Astrocyte (in vitro differentiated cells and primary cell): Measurements from ENCODE around the gene SHCBP1. TPM values are rescaled to one million over a fixed set of nuclear protein-coding genes. Genes with fewer than 3 reads are reported as not detected.

ENCODE experiments used
- DNase-seq: peaks from one replicate; pipeline ENCODE4 v3.0.0-alpha.2; 2010; ENCODE audit warnings: low read depth
- FAIRE-seq: peaks from 2 replicates; lab custom pipeline; 2011; peaks lifted over from hg19 to GRCh38; lab: Jason Lieb, UNC
- H2AFZ ChIP-seq: 2 replicates; pipeline ENCODE4 v1.6.0; 2012; ENCODE audit warnings: low read depth, low read length, inconsistent platforms
- H3K27ac ChIP-seq: 2 replicates; pipeline ENCODE4 v1.5.1; 2011; ENCODE audit warnings: low read depth, low read length, inconsistent platforms
- H3K27me3 ChIP-seq: 2 replicates; pipeline ENCODE4 v1.6.0; 2011; ENCODE audit warnings: low read length, inconsistent platforms; ENCODE audit not compliant: insufficient read depth
- H3K36me3 ChIP-seq: 2 replicates; pipeline ENCODE4 v1.5.1; 2011; ENCODE audit warnings: low read length, inconsistent platforms; ENCODE audit not compliant: insufficient read depth
- H3K4me1 ChIP-seq: 2 replicates; pipeline ENCODE4 v1.5.1; 2011; ENCODE audit warnings: low read length, inconsistent platforms; ENCODE audit not compliant: insufficient read depth
- H3K4me2 ChIP-seq: 2 replicates; pipeline ENCODE4 v1.6.0; 2012; ENCODE audit warnings: low read length, inconsistent platforms
- H3K4me3 ChIP-seq: 2 replicates; pipeline ENCODE4 v1.5.1; 2011; ENCODE audit warnings: low read depth, mild to moderate bottlenecking, low read length, inconsistent platforms; ENCODE audit not compliant: insufficient read depth
- H3K79me2 ChIP-seq: 2 replicates; pipeline ENCODE4 v1.6.0; 2012; ENCODE audit warnings: mild to moderate bottlenecking, low read length, inconsistent platforms; ENCODE audit not compliant: insufficient read depth
- H3K9ac ChIP-seq: 2 replicates; pipeline ENCODE4 v1.6.0; 2012; ENCODE audit warnings: mild to moderate bottlenecking, low read length, inconsistent platforms
- H3K9me3 ChIP-seq: 2 replicates; pipeline ENCODE4 v1.5.1; 2012; ENCODE audit warnings: low read depth, mild to moderate bottlenecking, low read length, inconsistent platforms; ENCODE audit not compliant: insufficient read depth
- H4K20me1 ChIP-seq: 2 replicates; pipeline ENCODE4 v1.6.0; 2012; ENCODE audit warnings: low read length, inconsistent platforms; ENCODE audit not compliant: insufficient read depth
- H3K27ac Mint-ChIP-seq: one replicate; pipeline ENCODE4 v1.8.0; 2021; ENCODE audit warnings: mild to moderate bottlenecking, mixed read lengths; ENCODE audit not compliant: unreplicated experiment
- H3K27me3 Mint-ChIP-seq: one replicate; pipeline ENCODE4 v1.8.0; 2021; ENCODE audit warnings: low read depth, mixed read lengths; ENCODE audit not compliant: unreplicated experiment
- H3K36me3 Mint-ChIP-seq: one replicate; pipeline ENCODE4 v1.8.0; 2021; ENCODE audit warnings: low read depth, mixed read lengths; ENCODE audit not compliant: unreplicated experiment
- H3K4me1 Mint-ChIP-seq: one replicate; pipeline ENCODE4 v1.8.0; 2021; ENCODE audit warnings: low read depth, mixed read lengths; ENCODE audit not compliant: unreplicated experiment
- H3K4me3 Mint-ChIP-seq: one replicate; pipeline ENCODE4 v1.8.0; 2021; ENCODE audit warnings: mild to moderate bottlenecking, moderate library complexity, mixed read lengths; ENCODE audit not compliant: unreplicated experiment
- H3K9me3 Mint-ChIP-seq: one replicate; pipeline ENCODE4 v1.8.0; 2021; ENCODE audit warnings: mild to moderate bottlenecking, mixed read lengths; ENCODE audit not compliant: unreplicated experiment
- EZH2 ChIP-seq: IDR thresholded peaks from 2 replicates; pipeline ENCODE4 v1.6.1; 2012; ENCODE audit warnings: mild to moderate bottlenecking, low read length, inconsistent platforms; ENCODE audit not compliant: insufficient read depth
- total RNA-seq: library from RNA; stranded (reverse); gene quantifications from 2 replicates; pipeline ENCODE4 v1.2.1, GENCODE V29; 2021
- TF ChIP-seq, protein P1 (sequence below): IDR thresholded peaks from 2 replicates; pipeline ENCODE4 v1.5.1; 2011; ENCODE audit warnings: low read depth, mild to moderate bottlenecking, inconsistent platforms, low read length, moderate library complexity; ENCODE audit not compliant: insufficient read depth

SHCBP1 gene
- total RNA-seq, 1 donor from 2014 or later = 3.4 TPM

DNA sequence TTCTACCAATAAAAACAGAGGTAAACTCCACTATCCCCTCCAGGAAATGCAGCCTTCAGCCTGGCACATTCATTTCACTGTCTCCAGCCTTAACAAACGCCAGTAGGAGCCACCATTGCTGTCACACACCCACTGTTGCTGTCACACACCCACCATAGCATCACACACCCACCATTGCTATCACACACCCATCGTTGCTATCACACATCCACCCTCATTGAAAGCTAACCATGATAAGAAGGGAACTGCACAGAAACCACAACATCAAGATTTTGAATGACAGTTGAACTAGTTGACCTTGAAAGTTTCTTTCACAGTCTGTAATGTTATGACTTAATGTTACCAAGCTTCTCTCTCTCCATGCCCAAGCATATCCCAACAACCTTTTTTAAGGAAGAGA is 38.1 kb downstream of the SHCBP1 start:
- H3K9me3 Mint-ChIP-seq = peaks cover 3% of the 10 kb centered on the region
- TF ChIP-seq, protein P1, sequence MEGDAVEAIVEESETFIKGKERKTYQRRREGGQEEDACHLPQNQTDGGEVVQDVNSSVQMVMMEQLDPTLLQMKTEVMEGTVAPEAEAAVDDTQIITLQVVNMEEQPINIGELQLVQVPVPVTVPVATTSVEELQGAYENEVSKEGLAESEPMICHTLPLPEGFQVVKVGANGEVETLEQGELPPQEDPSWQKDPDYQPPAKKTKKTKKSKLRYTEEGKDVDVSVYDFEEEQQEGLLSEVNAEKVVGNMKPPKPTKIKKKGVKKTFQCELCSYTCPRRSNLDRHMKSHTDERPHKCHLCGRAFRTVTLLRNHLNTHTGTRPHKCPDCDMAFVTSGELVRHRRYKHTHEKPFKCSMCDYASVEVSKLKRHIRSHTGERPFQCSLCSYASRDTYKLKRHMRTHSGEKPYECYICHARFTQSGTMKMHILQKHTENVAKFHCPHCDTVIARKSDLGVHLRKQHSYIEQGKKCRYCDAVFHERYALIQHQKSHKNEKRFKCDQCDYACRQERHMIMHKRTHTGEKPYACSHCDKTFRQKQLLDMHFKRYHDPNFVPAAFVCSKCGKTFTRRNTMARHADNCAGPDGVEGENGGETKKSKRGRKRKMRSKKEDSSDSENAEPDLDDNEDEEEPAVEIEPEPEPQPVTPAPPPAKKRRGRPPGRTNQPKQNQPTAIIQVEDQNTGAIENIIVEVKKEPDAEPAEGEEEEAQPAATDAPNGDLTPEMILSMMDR = no peak
- TF ChIP-seq EZH2 = no peak
- Histone ChIP-seq H3K4me1 (no peaks in the 10 kb centered on the region), H3K4me2 (no peak overlapping the region), H4K20me1 (no peaks in the 10 kb centered on the region), H3K4me3 (no peak overlapping the region), H3K27ac (no peak overlapping the region), H3K9ac (no peak overlapping the region), H3K27me3 (no peaks in the 10 kb centered on the region), H2AFZ (no peak overlapping the region), H3K79me2 (peaks cover 30% of the 10 kb centered on the region), H3K36me3 (peaks cover 9% of the 10 kb centered on the region), H3K9me3 (no peaks in the 10 kb centered on the region)
- DNase-seq = no peak
- FAIRE-seq = no peak
- no peak overlapping the region for H3K27ac Mint-ChIP-seq
- H3K4me3 Mint-ChIP-seq = no peak overlapping the region
- H3K27me3 Mint-ChIP-seq = no peaks in the 10 kb centered on the region
- peaks cover 3% of the 10 kb centered on the region for H3K4me1 Mint-ChIP-seq
- H3K36me3 Mint-ChIP-seq = no peaks in the 10 kb centered on the region

DNA sequence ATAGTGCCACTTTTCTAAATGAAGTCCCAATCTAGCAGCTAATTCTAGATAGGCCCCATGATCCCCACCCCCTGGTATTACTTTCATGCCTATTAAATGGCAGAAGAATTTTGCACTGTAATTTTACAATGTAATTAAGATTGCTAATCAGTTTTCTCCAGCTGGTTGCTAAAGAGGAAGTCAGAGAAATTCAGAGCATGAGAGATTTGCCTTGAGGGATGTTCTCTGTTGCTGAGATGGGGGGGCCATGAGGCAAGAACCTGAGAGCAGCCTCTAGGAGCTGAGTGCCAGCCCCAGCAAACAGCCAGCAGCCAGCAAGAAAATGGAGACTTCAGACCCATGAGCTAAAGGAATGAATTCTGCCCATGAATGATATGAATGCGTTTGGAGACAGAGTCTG is 38.9 kb downstream of the SHCBP1 start:
- H3K79me2 ChIP-seq = peaks cover 27% of the 10 kb centered on the region
- no peaks in the 10 kb centered on the region for H4K20me1 ChIP-seq
- H3K36me3 ChIP-seq = peaks cover 9% of the 10 kb centered on the region
- H3K4me1 Mint-ChIP-seq = peaks cover 3% of the 10 kb centered on the region
- no peak overlapping the region for H3K4me2 ChIP-seq
- no peaks in the 10 kb centered on the region for H3K36me3 Mint-ChIP-seq
- H3K27me3 Mint-ChIP-seq = no peaks in the 10 kb centered on the region
- H3K27me3 ChIP-seq = no peaks in the 10 kb centered on the region
- no peak for FAIRE-seq
- no peak overlapping the region for H3K4me3 ChIP-seq
- H2AFZ ChIP-seq = no peak overlapping the region
- no peak overlapping the region for H3K4me3 Mint-ChIP-seq
- H3K9me3 Mint-ChIP-seq = peaks cover 3% of the 10 kb centered on the region
- H3K27ac ChIP-seq = no peak overlapping the region
- H3K4me1 ChIP-seq = no peaks in the 10 kb centered on the region
- DNase-seq = no peak
- TF ChIP-seq, protein P1 = no peak
- TF ChIP-seq EZH2 = no peak
- H3K27ac Mint-ChIP-seq = no peak overlapping the region
- no peak overlapping the region for H3K9ac ChIP-seq
- no peaks in the 10 kb centered on the region for H3K9me3 ChIP-seq

DNA sequence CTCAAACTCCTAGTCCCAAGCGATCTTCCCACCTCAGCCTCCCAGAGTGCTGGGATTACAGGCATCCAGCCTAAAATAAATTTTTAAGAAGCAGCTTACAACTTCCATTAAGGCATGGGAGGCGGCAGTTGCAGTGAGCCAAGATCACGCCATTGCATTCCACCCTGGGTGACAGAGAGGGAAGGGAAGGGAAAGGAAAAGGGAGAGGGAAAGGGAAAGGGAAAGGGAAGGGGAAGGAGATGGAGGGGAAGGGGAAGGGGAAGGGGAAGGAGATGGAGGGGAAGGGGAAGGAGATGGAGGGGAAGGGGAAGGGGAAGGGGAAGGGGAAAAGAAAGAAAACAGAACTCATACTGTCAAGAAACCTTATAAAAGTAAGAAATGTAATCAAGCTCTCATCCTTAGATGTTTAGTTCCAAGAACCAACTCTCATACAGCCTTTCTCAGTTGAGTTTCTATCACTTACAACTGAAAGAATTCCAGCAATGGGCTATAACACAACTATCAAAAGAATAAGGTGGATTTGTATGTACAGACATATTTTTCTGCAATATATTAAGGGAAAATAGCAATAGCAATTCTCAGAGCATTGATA is 43.1 kb downstream of the SHCBP1 start:
- FAIRE-seq = no peak
- H3K36me3 Mint-ChIP-seq = no peaks in the 10 kb centered on the region
- H3K27ac ChIP-seq = no peak overlapping the region

More for the DNA sequence above, 43.1 kb downstream of the SHCBP1 start:
- H3K79me2 ChIP-seq = no peaks in the 10 kb centered on the region
- Mint-ChIP-seq H3K4me3 (no peak overlapping the region), H3K27me3 (no peaks in the 10 kb centered on the region), H3K27ac (no peak overlapping the region), H3K9me3 (peaks cover 2% of the 10 kb centered on the region), H3K4me1 (peaks cover 7% of the 10 kb centered on the region)
- H3K4me2 ChIP-seq = no peak overlapping the region
- TF ChIP-seq, protein P1 = no peak
- TF ChIP-seq EZH2 = no peak
- no peak overlapping the region for H3K4me3 ChIP-seq
- H2AFZ ChIP-seq = no peak overlapping the region
- H3K27me3 ChIP-seq = no peaks in the 10 kb centered on the region
- H3K36me3 ChIP-seq = peaks cover 7% of the 10 kb centered on the region
- H3K9ac ChIP-seq = no peak overlapping the region
- H3K4me1 ChIP-seq = peaks cover 7% of the 10 kb centered on the region
- no peak for DNase-seq
- H3K9me3 ChIP-seq = no peaks in the 10 kb centered on the region
- H4K20me1 ChIP-seq = no peaks in the 10 kb centered on the region
